HG03439 (cell line): Measurements from ENCODE around the gene SRGAP3.

Experiments used
- ATAC-seq: cut with Tn5 transposase; IDR thresholded peaks from one replicate; pipeline ENCODE4 v1.9.1; 2021; ENCODE audit warnings: mild to moderate bottlenecking, moderate library complexity; ENCODE audit not compliant: unreplicated experiment

The SRGAP3 gene

GRCh38 chr3:9030034-9030433 is 219.4 kb downstream of the SRGAP3 start:
- ATAC-seq, result no peak

- ATAC-seq, result no peak
Measured at GRCh38 chr3:9028134-9028533, 221.3 kb downstream of the SRGAP3 start.

- ATAC-seq, result no peak
Measured at GRCh38 chr3:9026320-9027045, 223.0 kb downstream of the SRGAP3 start.

GRCh38 chr3:9024341-9024740 is 225.1 kb downstream of the SRGAP3 start:
- no peak for ATAC-seq

- no peak for ATAC-seq
Measured at GRCh38 chr3:9023226-9023590, 226.2 kb downstream of the SRGAP3 start.

GRCh38 chr3:9022305-9023225 is 226.9 kb downstream of the SRGAP3 start:
- no peak for ATAC-seq

- no peak for ATAC-seq
Measured at GRCh38 chr3:9021271-9022009, 228.0 kb downstream of the SRGAP3 start.

GRCh38 chr3:9020426-9020825 is 229.0 kb downstream of the SRGAP3 start:
- no peak for ATAC-seq

- no peak for ATAC-seq
Measured at GRCh38 chr3:9019259-9019961, 230.0 kb downstream of the SRGAP3 start.

GRCh38 chr3:9015250-9015649 is 234.2 kb downstream of the SRGAP3 start:
- no peak for ATAC-seq

GRCh38 chr3:9013782-9014563 is 235.5 kb downstream of the SRGAP3 start:
- no peak for ATAC-seq

GRCh38 chr3:9012521-9012920 is 236.9 kb downstream of the SRGAP3 start:
- no peak for ATAC-seq

- no peak for ATAC-seq
Measured at GRCh38 chr3:9009976-9010545, 239.4 kb downstream of the SRGAP3 start.

GRCh38 chr3:9008550-9009255 is 240.7 kb downstream of the SRGAP3 start:
- no peak for ATAC-seq

GRCh38 chr3:9007928-9008327 is 241.5 kb downstream of the SRGAP3 start:
- no peak for ATAC-seq

- no peak for ATAC-seq
Measured at GRCh38 chr3:9007213-9007612, 242.2 kb downstream of the SRGAP3 start.

- no peak for ATAC-seq
Measured at GRCh38 chr3:9000041-9000440, 249.4 kb downstream of the SRGAP3 start.

GRCh38 chr3:8997151-8997550 is 252.3 kb downstream of the SRGAP3 start:
- no peak for ATAC-seq

- no peak for ATAC-seq
Measured at GRCh38 chr3:8996681-8997121, 252.7 kb downstream of the SRGAP3 start.
